K562 (cell line): ENCODE data around the gene MLF1. TPM values are rescaled to one million over a fixed set of nuclear protein-coding genes. Genes with fewer than 3 reads are reported as not detected.

ENCODE experiments used
- BCL6 ChIP-seq: fragments of 250-450 bp; sonication (Bioruptor Pico); IDR thresholded peaks from 2 replicates; pipeline ENCODE4 v1.4.0; 2020
- CREB3 ChIP-seq: fragments of 450-650 bp; conservative IDR thresholded peaks from 2 replicates; pipeline ENCODE4 v1.6.1; 2016; ENCODE audit warnings: missing genetic modification characterization, low read depth, mild to moderate bottlenecking, missing compliant biosample characterization, moderate library complexity
- ETV1 ChIP-seq: fragments of 450-650 bp; conservative IDR thresholded peaks from 2 replicates; pipeline ENCODE4 v1.6.1; 2016; ENCODE audit warnings: missing genetic modification characterization, control low read depth, low read depth, missing compliant biosample characterization
- JUN ChIP-seq, 2 experiments: sonication (generic) in 1 of 2; formaldehyde crosslinking in 1 of 2; IDR thresholded peaks; 2 replicates each; pipeline versions ENCODE4 v1.6.1 to v1.8.0; 2012 to 2022; ENCODE audit warnings: borderline replicate concordance in 2 of 2, mild to moderate bottlenecking in 2 of 2, improper control_type of control experiment in 1 of 2, low read depth in 1 of 2, low read length in 1 of 2, missing genetic modification reagents in 1 of 2
- MXI1 ChIP-seq: IDR thresholded peaks from 2 replicates; pipeline ENCODE4 v1.6.1; 2011; ENCODE audit warnings: low read depth, mild to moderate bottlenecking, improper control_type of control experiment, low read length
- RBFOX2 ChIP-seq: fragments of 200-400 bp; formaldehyde crosslinking; IDR thresholded peaks from 2 replicates; pipeline ENCODE4 v1.6.1; 2017; ENCODE audit warnings: low read depth, mild to moderate bottlenecking, low read length, moderate library complexity
- RHOXF2B ChIP-seq: fragments of 250-450 bp; sonication (Bioruptor Pico); conservative IDR thresholded peaks from 2 replicates; pipeline ENCODE4 v1.5.1; 2021
- SMARCA4 ChIP-seq: fragments of 450-650 bp; IDR thresholded peaks from 2 replicates; pipeline ENCODE4 v1.6.1; 2016
- ZNF124 ChIP-seq: sonication (generic); formaldehyde crosslinking; IDR thresholded peaks from 2 replicates; pipeline ENCODE4 v1.8.1; 2022; ENCODE audit warnings: missing genetic modification reagents
- ZNF143 ChIP-seq: sonication (generic); formaldehyde crosslinking; IDR thresholded peaks from 2 replicates; pipeline ENCODE4 v1.9.0; 2022; ENCODE audit warnings: mild to moderate bottlenecking, missing genetic modification reagents
- ZNF318 ChIP-seq, 2 experiments: fragments of 450-650 bp; IDR thresholded peaks; 2 replicates each; pipeline ENCODE4 v1.6.1; 2016; ENCODE audit warnings: mild to moderate bottlenecking in 2 of 2, borderline replicate concordance in 1 of 2, low read depth in 1 of 2, moderate library complexity in 1 of 2
- ZNF347 ChIP-seq: fragments of 450-650 bp; formaldehyde crosslinking; IDR thresholded peaks from 2 replicates; pipeline ENCODE4 v1.4.0; 2020; ENCODE audit warnings: low read depth, mild to moderate bottlenecking, moderate library complexity
- ZNF655 ChIP-seq: fragments of 250-450 bp; sonication (Bioruptor Pico); IDR thresholded peaks from 2 replicates; pipeline ENCODE4 v1.5.0; 2021
- ZNF778 ChIP-seq: fragments of 450-650 bp; formaldehyde crosslinking; IDR thresholded peaks from 2 replicates; pipeline ENCODE4 v1.4.0; 2020; ENCODE audit warnings: mild to moderate bottlenecking, moderate library complexity
- ZSCAN32 ChIP-seq: fragments of 450-650 bp; formaldehyde crosslinking; IDR thresholded peaks from 2 replicates; pipeline ENCODE4 v1.4.0; 2020; ENCODE audit warnings: mild to moderate bottlenecking, moderate library complexity
- polyA plus RNA-seq, 8 experiments: library from polyadenylated mRNA; depleted of rRNA in 4 of 8; stranded (reverse) in 5 of 8; unstranded in 3 of 8; fragments of >200 nt; fragmentation: Nextera tagmentation in 2 of 8; fragmentation: Illumina TruSeq in 1 of 8; extraction: Ambion mirVana in 2 of 8; extraction: Trizol in 1 of 8; gene quantifications; 2 replicates each; pipeline versions ENCODE4 v1.2.1 to v1.2.3, GENCODE V29; 2011 to 2014; ENCODE audit warnings: inconsistent platforms in 1 of 8, missing spikeins in 1 of 8
- total RNA-seq, 7 experiments: library from RNA; depleted of rRNA in 6 of 7; stranded (reverse); fragments of >200 nt in 6 of 7; fragmentation: Illumina TruSeq in 2 of 7; extraction: Trizol in 2 of 7; gene quantifications; 2 replicates each; pipeline versions ENCODE4 v1.2.1 to v1.2.3, GENCODE V29; 2011 to 2021; ENCODE audit warnings: low replicate concordance in 1 of 7

Gene MLF1
- total and polyA plus RNA-seq, 9 of the 15 experiments (the other 6 are each of a cell fraction or from before 2014, with no cell fraction given): 20.4 to 71.0 (median 27.1) TPM

- no peak for TF ChIP-seq BCL6 (CRISPR knock-in tag)
- peak; percentile 62; the same call in 1 of the 2 replicates for TF ChIP-seq JUN (IDR thresholded peaks at IDR 0.05; ENCODE audit: borderline replicate concordance, low read depth, low read length)
- TF ChIP-seq JUN (CRISPR knock-in tag; IDR thresholded peaks at IDR 0.05; ENCODE audit: borderline replicate concordance): no peak
- no peak for TF ChIP-seq ZNF347 (CRISPR knock-in tag)
- peak; percentile 95 for TF ChIP-seq RBFOX2
- TF ChIP-seq ETV1 (tag): no peak
- TF ChIP-seq ZNF778: no peak
- no peak for TF ChIP-seq ZNF655 (CRISPR knock-in tag)
- no peak for TF ChIP-seq ZSCAN32 (CRISPR knock-in tag)
- no peak for TF ChIP-seq CREB3
- TF ChIP-seq ZNF143: no peak
- TF ChIP-seq ZNF124: no peak
- no peak for TF ChIP-seq RHOXF2B (CRISPR knock-in tag)
- TF ChIP-seq ZNF318 (IDR thresholded peaks at IDR 0.05; ENCODE audit: borderline replicate concordance in 1 of 2, low read depth in 1 of 2): no peak
- TF ChIP-seq SMARCA4: no peak
- TF ChIP-seq MXI1: peak; percentile 76; the same call in 1 of the 2 replicates
Observed at GRCh38 chr3:158644345-158644908, 73.4 kb downstream of the MLF1 start, which contains the start of gene GFM1 (continued).
